Measurements from ENCODE around the gene EOLA1.
"Not testable (repeated sequence)": the region's sequence is repeated elsewhere in the genome, so short reads cannot be mapped to it uniquely, and the experiment has no call there.

Gene EOLA1

GRCh38 chrX:149546962-149547361 is 6.2 kb downstream of the EOLA1 start:
- DNase-seq = not testable (repeated sequence)

- DNase-seq = not testable (repeated sequence)
These were observed 7.0 kb downstream of the EOLA1 start for GRCh38 chrX:149547782-149548181.

- DNase-seq = not testable (repeated sequence)
These were observed 8.9 kb downstream of the EOLA1 start, which contains the start of gene HSFX3 for GRCh38 chrX:149549701-149550100. TSS of gene HSFX3 (minus strand) at chrX:149549924. CDS start at chrX:149549852, 72 bp downstream.

GRCh38 chrX:149550454-149550853 is 9.6 kb downstream of the EOLA1 start:
- not testable (repeated sequence) for DNase-seq

- DNase-seq = not testable (repeated sequence)
These were observed 10.6 kb downstream of the EOLA1 start for GRCh38 chrX:149551245-149551938.

- not testable (repeated sequence) for DNase-seq
These were observed 11.1 kb downstream of the EOLA1 start for GRCh38 chrX:149551939-149552248.

GRCh38 chrX:149555251-149555650 is 14.4 kb downstream of the EOLA1 start:
- not testable (repeated sequence) for DNase-seq

GRCh38 chrX:149563359-149563758 is 22.5 kb downstream of the EOLA1 start:
- DNase-seq = no peak

- no peak for DNase-seq
These were observed 27.0 kb downstream of the EOLA1 start for GRCh38 chrX:149567621-149568417.

GRCh38 chrX:149568701-149569296 is 28.0 kb downstream of the EOLA1 start:
- no peak for DNase-seq

GRCh38 chrX:149569770-149570169 is 29.0 kb downstream of the EOLA1 start:
- no peak for DNase-seq

GRCh38 chrX:149570668-149571067 is 29.9 kb downstream of the EOLA1 start:
- DNase-seq = no peak

- DNase-seq = no peak
These were observed 31.0 kb downstream of the EOLA1 start for GRCh38 chrX:149571770-149572169.

GRCh38 chrX:149572743-149573142 is 31.9 kb downstream of the EOLA1 start:
- DNase-seq = no peak

- not testable (repeated sequence) for DNase-seq
These were observed 32.6 kb downstream of the EOLA1 start for GRCh38 chrX:149573456-149573855.

- not testable (repeated sequence) for DNase-seq
These were observed 44.8 kb downstream of the EOLA1 start for GRCh38 chrX:149585631-149586030.

GRCh38 chrX:149587359-149587758 is 46.5 kb downstream of the EOLA1 start, which contains the start of gene MAGEA9B:
TSS of gene MAGEA9B (minus strand) at chrX:149587459. CDS start at chrX:149583179, 4,280 bp downstream.
- DNase-seq = not testable (repeated sequence)

- DNase-seq = not testable (repeated sequence)
These were observed 50.2 kb downstream of the EOLA1 start for GRCh38 chrX:149590993-149591392.

- not testable (repeated sequence) for DNase-seq
These were observed 54.4 kb downstream of the EOLA1 start, which contains the start of gene HSFX2 for GRCh38 chrX:149595214-149595613. TSS of gene HSFX2 (minus strand) at chrX:149595314. CDS start at chrX:149594700, 614 bp downstream.

- DNase-seq = not testable (repeated sequence)
These were observed 55.1 kb downstream of the EOLA1 start for GRCh38 chrX:149595943-149596342.

Data from bone marrow (tissue), 2 donors.